Effector memory CD4-positive, alpha-beta T cell (primary cell): ENCODE results near the gene SH2D3C.

Source experiments
- DNase-seq, 3 donors: peaks; one replicate each; pipeline ENCODE4 v3.0.0-alpha.2; 2020
- H3K27ac ChIP-seq: 2 replicates; pipeline ENCODE4 v1.7.0; 2013; ENCODE audit warnings: mild to moderate bottlenecking, low read length, moderate library complexity; ENCODE audit not compliant: insufficient read depth, poor library complexity, severe bottlenecking
- H3K27me3 ChIP-seq: replicated peaks from 2 replicates; pipeline ENCODE4 v1.7.0; 2013; ENCODE audit warnings: mild to moderate bottlenecking, low read length; ENCODE audit not compliant: insufficient read depth, control insufficient read depth, poor library complexity, severe bottlenecking
- H3K36me3 ChIP-seq: 2 replicates; pipeline ENCODE4 v1.7.0; 2013; ENCODE audit warnings: mild to moderate bottlenecking, low read length, moderate library complexity; ENCODE audit not compliant: control insufficient read depth, insufficient read depth
- H3K4me1 ChIP-seq: 2 replicates; pipeline ENCODE4 v1.7.0; 2013; ENCODE audit warnings: low read length, mild to moderate bottlenecking; ENCODE audit not compliant: control insufficient read depth, insufficient read depth, poor library complexity, severe bottlenecking
- H3K4me3 ChIP-seq: 2 replicates; pipeline ENCODE4 v1.7.0; 2013; ENCODE audit warnings: low read length, low read depth, mild to moderate bottlenecking; ENCODE audit not compliant: insufficient read depth, poor library complexity, severe bottlenecking
- H3K9me3 ChIP-seq: 2 replicates; pipeline ENCODE4 v1.7.0; 2013; ENCODE audit warnings: mild to moderate bottlenecking, low read length, moderate library complexity; ENCODE audit not compliant: control insufficient read depth

Gene SH2D3C

GRCh38 chr9:127806871-127807270 lies 28.4 kb upstream of the SH2D3C start:
- Histone ChIP-seq H3K27ac (no peak overlapping the region), H3K4me1 (peaks cover 19% of the 10 kb centered on the region), H3K36me3 (peaks cover 43% of the 10 kb centered on the region), H3K27me3 (no peaks in the 10 kb centered on the region), H3K9me3 (no peaks in the 10 kb centered on the region), H3K4me3 (no peak overlapping the region)
- DNase-seq = no peak

GRCh38 chr9:127805620-127806019 lies 27.2 kb upstream of the SH2D3C start:
- Histone ChIP-seq H3K9me3 (no peaks in the 10 kb centered on the region), H3K27me3 (no peaks in the 10 kb centered on the region), H3K36me3 (peaks cover 40% of the 10 kb centered on the region), H3K27ac (no peak overlapping the region), H3K4me3 (no peak overlapping the region), H3K4me1 (peaks cover 21% of the 10 kb centered on the region)
- DNase-seq = no peak

GRCh38 chr9:127803507-127804352 lies 25.3 kb upstream of the SH2D3C start:
- Histone ChIP-seq H3K36me3 (peaks cover 24% of the 10 kb centered on the region), H3K27ac (peak overlapping the region; percentile 88), H3K9me3 (no peaks in the 10 kb centered on the region), H3K27me3 (no peaks in the 10 kb centered on the region), H3K4me1 (peaks cover 21% of the 10 kb centered on the region), H3K4me3 (peak overlapping the region; percentile 93)
- no peak for DNase-seq

- peaks cover 21% of the 10 kb centered on the region for H3K4me1 ChIP-seq
- DNase-seq = peak; percentile 74 to 79 (median 79)
These were observed 24.3 kb upstream of the SH2D3C start, which contains the start of gene FPGS for GRCh38 chr9:127802576-127803443. Gene FPGS, plus strand, starts transcription at chr9:127802882. Its CDS starts 43 bp downstream, at chr9:127802925.

GRCh38 chr9:127801955-127802575 lies 23.6 kb upstream of the SH2D3C start:
- peaks cover 8% of the 10 kb centered on the region for H3K36me3 ChIP-seq
- peak overlapping the region; percentile 44 for H3K4me3 ChIP-seq
- no peak for DNase-seq
- H3K9me3 ChIP-seq = no peaks in the 10 kb centered on the region
- H3K27me3 ChIP-seq = no peaks in the 10 kb centered on the region
- peaks cover 25% of the 10 kb centered on the region for H3K4me1 ChIP-seq
- H3K27ac ChIP-seq = peak overlapping the region; percentile 60

More at GRCh38 chr9:127802576-127803443, 24.3 kb upstream of the SH2D3C start, which contains the start of gene FPGS:
- Histone ChIP-seq H3K9me3 (no peaks in the 10 kb centered on the region), H3K27me3 (no peaks in the 10 kb centered on the region), H3K4me3 (peak within 1 kb of the TSS; percentile 93), H3K36me3 (peaks cover 15% of the 10 kb centered on the region), H3K27ac (peak within 1 kb of the TSS; percentile 88)

- no peaks in the 10 kb centered on the region for H3K9me3 ChIP-seq
- H3K27ac ChIP-seq = no peak overlapping the region
- no peaks in the 10 kb centered on the region for H3K36me3 ChIP-seq
- DNase-seq = no peak
- H3K4me3 ChIP-seq = no peak overlapping the region
- H3K27me3 ChIP-seq = no peaks in the 10 kb centered on the region
- peaks cover 14% of the 10 kb centered on the region for H3K4me1 ChIP-seq
These were observed 18.4 kb upstream of the SH2D3C start for GRCh38 chr9:127796852-127797370.

GRCh38 chr9:127796225-127796813 lies 17.9 kb upstream of the SH2D3C start:
- Histone ChIP-seq H3K9me3 (no peaks in the 10 kb centered on the region), H3K36me3 (no peaks in the 10 kb centered on the region), H3K4me1 (peaks cover 13% of the 10 kb centered on the region), H3K4me3 (no peak overlapping the region), H3K27me3 (no peaks in the 10 kb centered on the region), H3K27ac (no peak overlapping the region)
- DNase-seq = no peak

- Histone ChIP-seq H3K27me3 (no peaks in the 10 kb centered on the region), H3K4me3 (no peak overlapping the region), H3K9me3 (no peaks in the 10 kb centered on the region), H3K27ac (no peak overlapping the region), H3K36me3 (peaks cover 20% of the 10 kb centered on the region), H3K4me1 (peaks cover 13% of the 10 kb centered on the region)
- DNase-seq = no peak
These were observed 15.7 kb upstream of the SH2D3C start for GRCh38 chr9:127794001-127794791.
